Measurements from ENCODE around the gene KCNK15. TPM values are rescaled to one million over a fixed set of nuclear protein-coding genes. Genes with fewer than 3 reads are reported as not detected.
A peak's percentile ranks its signal among the peaks of the same experiment; 100 is the strongest.

KCNK15 gene
- polyA plus RNA-seq, 1 donor (not counting 4 experiments of a cell fraction or from before 2014, with no cell fraction given) = not detected

DNA sequence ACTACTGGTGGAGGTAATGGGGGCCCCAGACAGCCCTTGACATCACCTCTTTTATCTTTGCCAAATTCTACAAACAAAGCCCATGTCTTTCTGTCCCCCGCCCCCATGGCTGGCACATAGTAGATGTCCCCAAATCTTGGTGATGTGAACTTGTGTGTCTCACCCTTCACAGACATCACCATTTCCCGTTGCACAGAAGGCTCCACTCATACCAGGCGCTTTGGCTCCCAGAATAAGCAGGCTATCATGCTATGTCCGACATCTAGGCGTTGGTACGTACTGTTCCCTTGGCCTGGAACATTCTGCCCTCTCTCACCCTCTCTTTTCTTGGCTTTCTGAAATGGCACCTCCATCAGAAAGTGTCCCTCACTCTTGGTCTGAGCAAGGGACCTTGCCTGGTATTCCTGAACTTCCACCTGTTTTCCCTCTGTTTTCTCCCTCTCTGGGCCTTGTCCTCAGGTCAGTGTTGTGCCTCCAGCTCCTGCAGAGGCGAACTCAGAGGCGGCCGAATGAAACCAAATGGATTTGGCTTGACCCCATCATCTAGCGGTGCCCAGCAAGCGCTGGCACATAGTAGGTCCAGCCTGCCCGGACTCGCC is 31.5 kb upstream of the KCNK15 start:
- TF ChIP-seq EZH2 (IDR thresholded peaks at IDR 0.05; ENCODE audit: low read length) = no peak
- TF ChIP-seq, protein P1, sequence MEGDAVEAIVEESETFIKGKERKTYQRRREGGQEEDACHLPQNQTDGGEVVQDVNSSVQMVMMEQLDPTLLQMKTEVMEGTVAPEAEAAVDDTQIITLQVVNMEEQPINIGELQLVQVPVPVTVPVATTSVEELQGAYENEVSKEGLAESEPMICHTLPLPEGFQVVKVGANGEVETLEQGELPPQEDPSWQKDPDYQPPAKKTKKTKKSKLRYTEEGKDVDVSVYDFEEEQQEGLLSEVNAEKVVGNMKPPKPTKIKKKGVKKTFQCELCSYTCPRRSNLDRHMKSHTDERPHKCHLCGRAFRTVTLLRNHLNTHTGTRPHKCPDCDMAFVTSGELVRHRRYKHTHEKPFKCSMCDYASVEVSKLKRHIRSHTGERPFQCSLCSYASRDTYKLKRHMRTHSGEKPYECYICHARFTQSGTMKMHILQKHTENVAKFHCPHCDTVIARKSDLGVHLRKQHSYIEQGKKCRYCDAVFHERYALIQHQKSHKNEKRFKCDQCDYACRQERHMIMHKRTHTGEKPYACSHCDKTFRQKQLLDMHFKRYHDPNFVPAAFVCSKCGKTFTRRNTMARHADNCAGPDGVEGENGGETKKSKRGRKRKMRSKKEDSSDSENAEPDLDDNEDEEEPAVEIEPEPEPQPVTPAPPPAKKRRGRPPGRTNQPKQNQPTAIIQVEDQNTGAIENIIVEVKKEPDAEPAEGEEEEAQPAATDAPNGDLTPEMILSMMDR (optimal IDR thresholded peaks at IDR 0.05 in 1 of 3, IDR thresholded peaks at IDR 0.05 in 1 of 3, conservative IDR thresholded peaks at IDR 0.05 in 1 of 3; ENCODE audit: extremely low read depth in 1 of 3, insufficient read depth in 2 of 3, low read length in 3 of 3) = no peak
- Histone ChIP-seq H4K20me1 (ENCODE audit: control insufficient read depth, extremely low read depth, insufficient read depth, low read length) (no peaks in the 10 kb centered on the region), H3K4me2 (ENCODE audit: control insufficient read depth, extremely low read depth, insufficient read depth, low read depth, low read length) (peak overlapping the region; percentile 50), H3K9me3 (ENCODE audit: control insufficient read depth, low read depth, low read length) (no peaks in the 10 kb centered on the region), H3K4me3 (ENCODE audit: control insufficient read depth in 2 of 3, extremely low read depth in 1 of 3, insufficient read depth in 2 of 3, low read depth in 1 of 3, low read length in 3 of 3) (no peak overlapping the region), H3K9me1 (ENCODE audit: control insufficient read depth, extremely low read depth, insufficient read depth, low read length) (no peaks in the 10 kb centered on the region), H2AFZ (ENCODE audit: control insufficient read depth, low read length) (no peak overlapping the region), H3K27ac (ENCODE audit: control insufficient read depth, insufficient read depth, low read length) (no peak overlapping the region), H3K27me3 (ENCODE audit: control insufficient read depth, extremely low read depth, insufficient read depth, low read length) (no peaks in the 10 kb centered on the region), H3K79me2 (ENCODE audit: control insufficient read depth, insufficient read depth, low read length) (no peaks in the 10 kb centered on the region), H3K4me1 (ENCODE audit: control insufficient read depth, extremely low read depth, insufficient read depth, low read length) (peaks cover 28% of the 10 kb centered on the region), H3K9ac (ENCODE audit: control insufficient read depth, extremely low read depth, insufficient read depth, low read length) (no peak overlapping the region), H3K36me3 (ENCODE audit: control insufficient read depth in 2 of 2, extremely low read depth in 1 of 2, insufficient read depth in 2 of 2, low read length in 2 of 2) (no peaks in the 10 kb centered on the region)
- DNase-seq (ENCODE audit: low read depth, low spot score) (no peak), FAIRE-seq (no peak)
- dilution Hi-C loops (cut with MboI; ENCODE audit: extremely low pct_ligation_motif_present, low sequenced_read_pairs) = no loop called here

DNA sequence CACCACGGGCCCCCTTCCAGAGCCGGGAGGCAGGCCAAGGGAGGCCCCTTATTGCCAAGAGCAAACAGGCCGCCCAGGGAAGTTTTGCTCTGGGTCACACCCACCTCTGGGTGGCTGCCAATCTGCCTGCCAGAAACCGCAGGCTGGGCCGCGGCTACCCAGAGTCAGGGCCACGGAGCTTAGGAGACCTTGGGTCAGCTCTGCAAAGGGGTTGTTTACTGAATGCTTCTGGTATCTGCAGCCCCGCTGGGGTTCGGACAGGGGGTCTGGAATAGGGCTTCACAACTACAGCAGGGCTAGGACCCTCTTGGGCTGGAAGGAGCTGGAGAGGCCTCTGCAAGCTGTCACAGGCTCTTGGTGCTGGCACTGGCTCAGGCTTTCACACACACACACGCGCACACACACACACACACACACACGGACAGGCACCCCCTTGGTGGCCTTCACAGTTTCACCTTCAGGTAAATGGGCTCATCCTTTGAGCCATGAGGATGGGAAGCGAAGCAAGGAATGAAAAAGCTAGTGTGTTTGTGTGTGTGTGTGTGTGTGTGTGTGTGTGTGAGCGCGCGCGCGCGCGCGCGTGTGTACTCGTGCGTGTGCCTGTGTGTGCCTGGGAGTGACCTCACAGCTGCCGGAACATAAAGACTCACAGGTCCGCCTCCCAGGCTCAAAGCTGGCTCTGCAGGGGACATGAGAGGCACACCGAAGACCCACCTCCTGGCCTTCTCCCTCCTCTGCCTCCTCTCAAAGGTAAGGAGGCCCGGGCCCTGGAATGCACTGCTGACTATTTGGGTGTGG is 30.8 kb upstream of the KCNK15 start, which contains the start of gene CCN5:
CCN5 (plus strand) TSS at position 669 of the 798 bp plus-strand sequence; CDS start at position 691, 22 bp downstream.
- H3K9ac ChIP-seq (ENCODE audit: control insufficient read depth, extremely low read depth, insufficient read depth, low read length) = no peak within 1 kb of the TSS
- H3K4me2 ChIP-seq (ENCODE audit: control insufficient read depth, extremely low read depth, insufficient read depth, low read depth, low read length) = peak within 1 kb of the TSS; percentile 50
- H3K4me1 ChIP-seq (ENCODE audit: control insufficient read depth, extremely low read depth, insufficient read depth, low read length) = peaks cover 28% of the 10 kb centered on the region
- FAIRE-seq (no peak), DNase-seq (ENCODE audit: low read depth, low spot score) (no peak)
- H2AFZ ChIP-seq (ENCODE audit: control insufficient read depth, low read length) = no peak within 1 kb of the TSS
- no peak within 1 kb of the TSS for H3K27ac ChIP-seq (ENCODE audit: control insufficient read depth, insufficient read depth, low read length)
- no peaks in the 10 kb centered on the region for H4K20me1 ChIP-seq (ENCODE audit: control insufficient read depth, extremely low read depth, insufficient read depth, low read length)
- H3K36me3 ChIP-seq (ENCODE audit: control insufficient read depth in 2 of 2, extremely low read depth in 1 of 2, insufficient read depth in 2 of 2, low read length in 2 of 2) = no peaks in the 10 kb centered on the region
- H3K27me3 ChIP-seq (ENCODE audit: control insufficient read depth, extremely low read depth, insufficient read depth, low read length) = no peaks in the 10 kb centered on the region
- H3K4me3 ChIP-seq (ENCODE audit: control insufficient read depth in 2 of 3, extremely low read depth in 1 of 3, insufficient read depth in 2 of 3, low read depth in 1 of 3, low read length in 3 of 3) = no peak within 1 kb of the TSS
- dilution Hi-C loops (cut with MboI; ENCODE audit: extremely low pct_ligation_motif_present, low sequenced_read_pairs) = no loop called here
- H3K9me1 ChIP-seq (ENCODE audit: control insufficient read depth, extremely low read depth, insufficient read depth, low read length) = no peaks in the 10 kb centered on the region
- TF ChIP-seq, protein P1 (optimal IDR thresholded peaks at IDR 0.05 in 1 of 3, IDR thresholded peaks at IDR 0.05 in 1 of 3, conservative IDR thresholded peaks at IDR 0.05 in 1 of 3; ENCODE audit: extremely low read depth in 1 of 3, insufficient read depth in 2 of 3, low read length in 3 of 3) = no peak
- TF ChIP-seq EZH2 (IDR thresholded peaks at IDR 0.05; ENCODE audit: low read length) = no peak
- H3K9me3 ChIP-seq (ENCODE audit: control insufficient read depth, low read depth, low read length) = no peaks in the 10 kb centered on the region
- H3K79me2 ChIP-seq (ENCODE audit: control insufficient read depth, insufficient read depth, low read length) = no peaks in the 10 kb centered on the region

Data from keratinocyte (primary cell).